OCI-LY1 (cell line): ENCODE data around the gene COL12A1.

Experiments used
- H2AFZ ChIP-seq: fragments of 200-600 bp; sonication (generic), shearing (Covaris generic); 2 replicates; pipeline ENCODE4 v1.6.0; 2014; ENCODE audit warnings: antibody characterized with exemption, mild to moderate bottlenecking, low read length
- H3F3A ChIP-seq: fragments of 200-600 bp; sonication (generic), shearing (Covaris generic); 2 replicates; pipeline ENCODE4 v1.6.0; 2014; ENCODE audit warnings: mild to moderate bottlenecking, antibody characterized with exemption, low read length, moderate library complexity; ENCODE audit not compliant: insufficient read depth
- H3K27ac ChIP-seq: fragments of 200-600 bp; sonication (generic); 2 replicates; pipeline ENCODE4 v1.5.1; 2014; ENCODE audit warnings: low read length, mixed run types, mild to moderate bottlenecking, low read depth; ENCODE audit not compliant: poor library complexity, severe bottlenecking
- H3K27me3 ChIP-seq: fragments of 200-600 bp; sonication (generic); 2 replicates; pipeline ENCODE4 v1.6.0; 2014; ENCODE audit warnings: antibody characterized with exemption, mild to moderate bottlenecking, low read length, moderate library complexity; ENCODE audit not compliant: insufficient read depth
- H3K36me3 ChIP-seq: fragments of 200-600 bp; sonication (generic); 2 replicates; pipeline ENCODE4 v1.6.1; 2014; ENCODE audit warnings: mild to moderate bottlenecking, antibody characterized with exemption, low read length, moderate library complexity, mixed read lengths; ENCODE audit not compliant: insufficient read depth
- H3K4me1 ChIP-seq: fragments of 200-600 bp; sonication (generic); 2 replicates; pipeline ENCODE4 v1.5.1; 2014; ENCODE audit warnings: mild to moderate bottlenecking, low read length, moderate library complexity; ENCODE audit not compliant: insufficient read depth, severe bottlenecking
- H3K4me2 ChIP-seq: fragments of 200-600 bp; sonication (generic), shearing (Covaris generic); 2 replicates; pipeline ENCODE4 v1.6.1; 2014; ENCODE audit warnings: low read length
- H3K4me3 ChIP-seq: fragments of 200-600 bp; sonication (generic); 2 replicates; pipeline ENCODE4 v1.5.1; 2014; ENCODE audit warnings: low read length, low read depth, mild to moderate bottlenecking, mixed read lengths; ENCODE audit not compliant: poor library complexity, severe bottlenecking
- H3K79me2 ChIP-seq: fragments of 200-600 bp; shearing (Covaris generic); 2 replicates; pipeline ENCODE4 v1.6.1; 2016; ENCODE audit warnings: mixed run types, low read length, mixed read lengths; ENCODE audit not compliant: insufficient read depth
- H3K9ac ChIP-seq: fragments of 200-600 bp; sonication (generic), shearing (Covaris generic); 2 replicates; pipeline ENCODE4 v1.6.1; 2014; ENCODE audit warnings: mild to moderate bottlenecking, low read length, mixed read lengths
- H3K9me2 ChIP-seq: fragments of 200-600 bp; sonication (generic), shearing (Covaris generic); 2 replicates; pipeline ENCODE4 v1.6.1; 2014; ENCODE audit warnings: low read depth, mild to moderate bottlenecking, low read length, mixed read lengths
- H3K9me3 ChIP-seq: fragments of 200-600 bp; shearing (Covaris generic); 2 replicates; pipeline ENCODE4 v1.6.1; 2014; ENCODE audit warnings: low read length, mixed read lengths
- H4K20me1 ChIP-seq: fragments of 200-600 bp; sonication (generic), shearing (Covaris generic); 2 replicates; pipeline ENCODE4 v1.6.0; 2016; ENCODE audit warnings: mild to moderate bottlenecking, low read length; ENCODE audit not compliant: insufficient read depth
- EZH2 ChIP-seq: fragments of 200-600 bp; sonication (generic), shearing (Covaris generic); IDR thresholded peaks from 2 replicates; pipeline ENCODE4 v1.8.0; 2017; ENCODE audit warnings: borderline replicate concordance, mixed run types, mild to moderate bottlenecking, antibody characterized with exemption, low read length, moderate library complexity, mixed read lengths
- TF ChIP-seq, protein P1 (sequence below): fragments of 200-600 bp; sonication (generic), shearing (Covaris generic); IDR thresholded peaks from 2 replicates; pipeline ENCODE4 v1.5.1; 2017; ENCODE audit warnings: mild to moderate bottlenecking, antibody characterized with exemption, low read length, moderate library complexity, mixed read lengths

The COL12A1 gene

DNA sequence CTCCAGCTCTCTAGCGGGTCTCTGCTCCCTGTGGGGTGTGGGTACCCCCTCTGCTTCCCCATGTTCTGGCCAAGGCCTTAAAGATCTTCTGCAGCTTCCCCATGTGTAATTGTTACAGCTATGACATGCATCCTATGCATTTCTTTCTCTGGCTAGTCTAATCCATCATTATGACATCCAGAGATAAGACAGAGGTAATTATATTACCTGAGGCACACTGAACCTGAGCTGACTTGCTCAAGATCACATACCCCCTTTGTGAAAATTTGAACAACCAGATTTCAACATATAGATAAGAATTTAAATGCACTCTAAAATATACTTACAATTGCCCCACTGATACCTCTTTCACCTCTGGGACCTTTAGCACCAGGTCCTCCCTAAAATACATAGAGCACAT lies 102.4 kb downstream of the COL12A1 start:
- Histone ChIP-seq H3K36me3 (no peaks in the 10 kb centered on the region), H3K4me2 (no peak overlapping the region), H2AFZ (no peak overlapping the region), H3F3A (no peaks in the 10 kb centered on the region), H3K4me3 (no peak overlapping the region), H3K27me3 (no peaks in the 10 kb centered on the region), H4K20me1 (no peaks in the 10 kb centered on the region), H3K27ac (no peak overlapping the region), H3K9me3 (no peaks in the 10 kb centered on the region), H3K9me2 (no peaks in the 10 kb centered on the region), H3K4me1 (no peaks in the 10 kb centered on the region), H3K9ac (no peak overlapping the region), H3K79me2 (no peaks in the 10 kb centered on the region)
- TF ChIP-seq EZH2: no peak
- TF ChIP-seq, protein P1, sequence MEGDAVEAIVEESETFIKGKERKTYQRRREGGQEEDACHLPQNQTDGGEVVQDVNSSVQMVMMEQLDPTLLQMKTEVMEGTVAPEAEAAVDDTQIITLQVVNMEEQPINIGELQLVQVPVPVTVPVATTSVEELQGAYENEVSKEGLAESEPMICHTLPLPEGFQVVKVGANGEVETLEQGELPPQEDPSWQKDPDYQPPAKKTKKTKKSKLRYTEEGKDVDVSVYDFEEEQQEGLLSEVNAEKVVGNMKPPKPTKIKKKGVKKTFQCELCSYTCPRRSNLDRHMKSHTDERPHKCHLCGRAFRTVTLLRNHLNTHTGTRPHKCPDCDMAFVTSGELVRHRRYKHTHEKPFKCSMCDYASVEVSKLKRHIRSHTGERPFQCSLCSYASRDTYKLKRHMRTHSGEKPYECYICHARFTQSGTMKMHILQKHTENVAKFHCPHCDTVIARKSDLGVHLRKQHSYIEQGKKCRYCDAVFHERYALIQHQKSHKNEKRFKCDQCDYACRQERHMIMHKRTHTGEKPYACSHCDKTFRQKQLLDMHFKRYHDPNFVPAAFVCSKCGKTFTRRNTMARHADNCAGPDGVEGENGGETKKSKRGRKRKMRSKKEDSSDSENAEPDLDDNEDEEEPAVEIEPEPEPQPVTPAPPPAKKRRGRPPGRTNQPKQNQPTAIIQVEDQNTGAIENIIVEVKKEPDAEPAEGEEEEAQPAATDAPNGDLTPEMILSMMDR: no peak

DNA sequence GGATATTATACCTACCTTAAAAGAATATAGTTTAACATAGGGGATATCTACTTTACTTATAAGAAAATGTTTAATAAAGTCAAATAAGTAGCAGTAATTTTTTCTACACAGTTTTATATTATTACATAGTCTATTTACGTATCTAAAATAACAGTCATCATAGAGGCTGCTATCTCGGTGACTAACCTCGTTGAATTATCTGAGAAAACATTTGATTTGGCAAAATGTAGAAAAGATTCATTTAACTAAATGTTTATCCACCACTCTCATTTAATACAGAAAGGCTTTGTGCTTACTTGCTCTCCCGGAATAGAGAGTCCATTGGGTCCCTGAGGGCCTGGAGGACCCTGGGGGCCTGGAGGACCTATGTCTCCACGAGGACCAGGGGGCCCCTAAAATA lies 103.6 kb downstream of the COL12A1 start:
- Histone ChIP-seq H3K4me2 (no peak overlapping the region), H3K9ac (no peak overlapping the region), H4K20me1 (no peaks in the 10 kb centered on the region), H3K9me2 (no peaks in the 10 kb centered on the region), H2AFZ (no peak overlapping the region), H3K27ac (no peak overlapping the region), H3K36me3 (no peaks in the 10 kb centered on the region), H3F3A (no peaks in the 10 kb centered on the region), H3K27me3 (no peaks in the 10 kb centered on the region), H3K9me3 (no peaks in the 10 kb centered on the region), H3K4me3 (no peak overlapping the region), H3K4me1 (no peaks in the 10 kb centered on the region), H3K79me2 (no peaks in the 10 kb centered on the region)
- TF ChIP-seq EZH2: no peak
- TF ChIP-seq, protein P1: no peak

DNA sequence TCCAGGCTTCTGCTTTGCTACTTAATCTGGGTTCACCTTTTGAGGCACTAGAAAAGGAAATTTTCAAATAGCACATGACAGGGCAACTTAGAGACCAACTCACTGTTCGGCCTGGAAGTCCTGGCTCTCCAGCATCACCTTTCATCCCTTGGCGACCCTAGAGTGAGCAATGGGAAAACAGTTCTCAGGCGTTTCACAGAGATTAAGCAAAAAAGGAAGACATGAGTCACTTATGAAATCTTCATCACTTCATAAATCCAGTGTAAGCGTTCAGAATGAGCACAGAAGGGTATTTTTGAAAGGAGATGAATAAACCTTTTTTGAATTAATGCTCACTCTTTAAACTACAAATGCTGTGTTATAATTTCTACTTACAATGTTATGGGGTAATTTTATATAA lies 104.0 kb downstream of the COL12A1 start:
- H3K27me3 ChIP-seq: no peaks in the 10 kb centered on the region

More for the DNA sequence above, 104.0 kb downstream of the COL12A1 start:
- Histone ChIP-seq H3K9me3 (no peaks in the 10 kb centered on the region), H3K79me2 (no peaks in the 10 kb centered on the region), H3F3A (no peaks in the 10 kb centered on the region), H3K27ac (no peak overlapping the region), H3K36me3 (no peaks in the 10 kb centered on the region), H3K9ac (no peak overlapping the region), H2AFZ (no peak overlapping the region), H3K4me2 (no peak overlapping the region), H3K9me2 (no peaks in the 10 kb centered on the region), H4K20me1 (no peaks in the 10 kb centered on the region), H3K4me1 (no peaks in the 10 kb centered on the region), H3K4me3 (no peak overlapping the region)
- TF ChIP-seq, protein P1: no peak
- no peak for TF ChIP-seq EZH2
